Measurements from ENCODE around the gene TMEM214.

DNA sequence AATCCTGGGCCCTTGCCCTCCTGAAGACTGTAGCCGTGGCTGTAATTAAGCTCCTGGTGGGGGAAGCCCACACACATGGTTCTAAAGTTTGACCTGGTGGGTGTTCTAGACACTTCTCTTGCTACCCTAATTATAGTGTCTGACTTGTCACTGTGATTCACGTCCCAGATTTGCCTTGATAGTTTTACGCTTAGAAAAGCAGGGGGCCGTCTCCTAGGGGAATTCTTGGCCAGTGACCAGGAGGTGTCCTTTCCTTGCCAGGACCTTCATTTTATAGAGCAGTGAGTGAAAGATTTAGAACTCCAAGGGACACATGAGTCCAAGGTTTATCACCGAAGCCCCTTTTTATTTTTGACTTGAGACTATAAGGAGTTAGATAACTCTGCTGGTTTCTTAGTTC lies 9.0 kb downstream of the TMEM214 start:
- no peak for TF ChIP-seq EZH2 (IDR thresholded peaks at IDR 0.05; ENCODE audit: insufficient read depth, poor library complexity, severe bottlenecking)
- no peak for TF ChIP-seq EZH2phosphoT487 (IDR thresholded peaks at IDR 0.05; ENCODE audit: insufficient read depth, low read depth)
